Suprapubic skin (tissue), 3 donors: Measurements from ENCODE around the gene PROKR1.

Source experiments
- CTCF ChIP-seq, 2 donors: fragments of 200-600 bp in 1 of 2; fragments of 450-650 bp in 1 of 2; sonication (generic) in 1 of 2; IDR thresholded peaks; one replicate each; pipeline ENCODE4 v1.5.1; 2016 to 2019; ENCODE audit warnings: antibody characterized with exemption in 2 of 2, mild to moderate bottlenecking in 1 of 2, moderate library complexity in 1 of 2
- EP300 ChIP-seq: sonication (generic); formaldehyde crosslinking; IDR thresholded peaks from one replicate; pipeline ENCODE4 v1.6.1; 2017; ENCODE audit warnings: antibody characterized with exemption

DNA sequence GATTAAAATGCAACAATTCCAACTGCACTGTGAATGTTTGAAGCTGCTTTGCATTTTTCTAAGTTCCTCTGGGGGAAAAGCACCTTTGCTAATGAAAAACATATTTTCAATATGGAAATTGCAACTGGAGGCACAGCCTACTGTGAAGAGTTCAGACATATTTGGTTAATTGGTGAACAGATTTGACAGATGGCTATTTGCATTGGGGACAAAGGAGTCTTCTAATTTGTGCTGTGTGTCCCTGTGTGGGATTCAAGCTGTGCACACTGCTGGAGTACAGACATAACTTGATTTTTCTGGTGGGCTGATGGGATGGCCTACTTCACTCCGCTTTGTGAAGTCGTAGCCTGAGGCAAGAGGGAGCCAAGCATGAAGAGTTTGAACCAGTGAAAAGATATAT lies 50.6 kb downstream of the PROKR1 start:
- TF ChIP-seq CTCF (IDR thresholded peaks at IDR 0.05) (no peak), EP300 (no peak)
